GM18870 (cell line): ENCODE measurements around the gene PLXNB3.
A peak's percentile ranks its signal among the peaks of the same experiment; 100 is the strongest.
"Not testable (repeated sequence)": the region's sequence is repeated elsewhere in the genome, so short reads cannot be mapped to it uniquely, and the experiment has no call there.

Source experiments
- ATAC-seq: cut with Tn5 transposase; IDR thresholded peaks from one replicate; pipeline ENCODE4 v1.9.1; 2021; ENCODE audit warnings: moderate library complexity; ENCODE audit not compliant: unreplicated experiment

The PLXNB3 gene

DNA sequence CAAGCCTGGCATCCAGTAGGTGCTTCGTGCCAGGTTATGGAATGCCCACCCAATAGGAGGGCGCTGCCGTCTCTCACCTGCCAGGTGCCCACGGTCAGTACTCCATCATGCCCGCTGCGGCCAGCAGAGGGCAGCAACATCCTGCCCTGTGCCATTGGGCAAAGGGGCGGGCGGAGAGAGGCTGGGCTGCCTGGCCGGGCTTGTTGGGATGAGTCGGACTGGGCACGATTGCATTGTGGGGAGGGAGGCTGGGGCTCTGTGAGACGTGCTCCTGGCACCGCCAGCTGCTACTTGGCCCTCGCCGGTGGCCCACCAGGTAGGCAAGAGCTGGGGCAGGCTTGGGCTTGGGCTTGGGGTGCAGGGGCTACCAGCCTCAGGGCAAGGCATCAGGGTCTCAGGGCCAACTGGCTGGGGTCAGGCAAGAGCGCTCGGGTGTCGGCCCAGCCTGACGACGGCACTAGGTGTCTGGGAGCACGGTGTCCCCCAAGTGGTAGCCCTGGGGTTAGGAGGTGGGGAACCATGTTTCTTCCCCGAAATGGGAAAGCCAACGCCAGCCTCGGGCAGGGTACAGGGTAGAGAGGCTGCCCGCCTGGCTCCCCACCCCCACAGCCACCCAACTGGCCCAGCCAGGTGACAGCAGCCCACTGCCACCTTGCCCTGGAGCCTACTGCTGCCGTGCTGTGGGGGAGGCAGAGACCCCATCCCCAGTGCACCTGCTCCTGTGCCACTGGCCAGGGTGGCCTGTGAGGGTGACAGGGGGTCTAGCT, at the start of gene PLXNB3:
TSS of gene PLXNB3 (plus strand) at position 261 of the 767 bp plus-strand sequence. CDS start 1,287 bp downstream, outside the sequence.
- no peak for ATAC-seq

DNA sequence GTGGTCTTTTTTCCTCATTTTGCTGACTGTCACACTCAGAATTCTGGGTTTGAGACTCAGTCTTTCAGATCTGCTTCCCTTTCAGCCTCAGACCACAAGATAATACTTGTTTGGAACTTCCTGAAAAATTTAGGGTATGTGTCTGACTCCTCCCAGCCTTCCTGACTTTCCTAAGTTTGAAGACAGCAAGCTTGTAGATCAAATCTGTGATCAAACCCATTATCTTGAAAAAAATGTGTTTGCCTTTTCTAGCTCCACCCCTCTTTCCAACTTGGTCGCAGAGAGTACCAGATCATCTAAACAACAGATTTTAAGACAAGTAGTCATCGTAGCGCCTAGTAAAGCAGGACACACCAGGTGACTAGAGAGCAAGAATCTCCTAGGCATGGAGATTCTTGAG, 49.8 kb upstream of the PLXNB3 start:
- no peak for ATAC-seq

DNA sequence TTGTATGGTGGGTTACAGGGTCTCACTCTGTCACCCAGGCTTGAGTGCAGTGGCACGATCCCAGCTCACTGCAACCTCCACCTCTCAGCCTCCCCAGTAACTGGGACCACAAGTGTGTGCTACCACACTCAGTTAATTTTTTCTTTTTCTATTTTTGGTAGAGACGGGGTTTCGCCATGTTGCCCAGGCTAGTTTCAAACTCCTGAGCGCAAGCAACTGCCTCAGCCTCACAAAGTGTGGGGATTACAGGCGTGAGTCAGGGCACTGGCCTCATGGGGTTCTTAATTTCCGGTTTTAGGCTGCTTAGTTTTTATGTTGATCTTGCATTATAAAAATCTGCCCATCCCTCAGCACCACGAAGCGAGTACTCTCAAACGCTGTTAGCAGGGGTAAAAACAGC, 46.6 kb upstream of the PLXNB3 start:
- no peak for ATAC-seq

GRCh38 chrX:153719238-153719637, 44.8 kb upstream of the PLXNB3 start:
- ATAC-seq = no peak

- ATAC-seq = no peak
These were observed 44.3 kb upstream of the PLXNB3 start for GRCh38 chrX:153719701-153720100.

- no peak for ATAC-seq
These were observed 41.2 kb upstream of the PLXNB3 start for GRCh38 chrX:153722704-153723350.

DNA sequence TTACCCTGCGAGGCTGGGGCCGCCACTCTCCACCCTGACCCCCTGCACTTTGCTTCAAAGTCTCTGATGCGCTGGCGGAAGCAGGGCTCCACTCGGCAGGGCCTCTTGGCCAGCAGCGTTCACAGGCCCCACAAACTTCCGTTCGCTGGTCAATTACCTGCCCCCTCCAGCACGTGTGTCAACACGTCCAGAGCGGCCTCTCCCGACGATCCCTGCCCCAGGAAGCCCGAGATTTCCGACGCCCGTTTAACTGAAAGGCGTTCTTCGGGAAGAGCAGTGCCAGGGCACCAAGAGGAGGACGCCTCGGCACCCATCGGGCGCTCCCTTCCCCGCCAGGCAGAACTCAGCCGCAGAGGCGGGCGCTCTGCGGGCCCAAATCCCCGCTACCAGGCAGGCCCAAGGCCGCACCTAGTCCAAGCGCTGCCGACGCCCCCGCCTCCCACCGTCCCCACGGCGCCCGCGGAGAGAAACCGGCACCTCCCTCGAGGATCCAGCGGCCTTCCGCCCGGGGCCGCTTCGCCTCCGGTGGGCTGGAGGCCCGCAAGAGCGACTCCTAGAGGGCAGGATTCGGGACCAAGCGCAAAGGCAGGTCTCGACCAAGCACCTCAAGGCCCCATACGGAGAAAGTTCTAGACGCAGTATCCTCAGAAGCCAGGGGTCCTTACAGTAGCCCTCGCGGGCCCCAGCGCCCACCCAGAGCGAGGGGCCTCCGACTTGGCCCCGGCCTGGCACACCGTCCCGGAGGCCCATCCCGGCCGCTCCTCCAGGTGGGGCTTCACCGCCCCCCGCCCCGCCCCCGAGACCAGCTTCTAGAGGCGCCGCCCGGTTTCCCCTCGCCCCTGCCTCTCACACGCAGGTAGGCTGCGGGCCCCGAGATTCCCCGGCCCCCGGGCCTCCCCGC, 40.4 kb upstream of the PLXNB3 start:
- no peak for ATAC-seq

DNA sequence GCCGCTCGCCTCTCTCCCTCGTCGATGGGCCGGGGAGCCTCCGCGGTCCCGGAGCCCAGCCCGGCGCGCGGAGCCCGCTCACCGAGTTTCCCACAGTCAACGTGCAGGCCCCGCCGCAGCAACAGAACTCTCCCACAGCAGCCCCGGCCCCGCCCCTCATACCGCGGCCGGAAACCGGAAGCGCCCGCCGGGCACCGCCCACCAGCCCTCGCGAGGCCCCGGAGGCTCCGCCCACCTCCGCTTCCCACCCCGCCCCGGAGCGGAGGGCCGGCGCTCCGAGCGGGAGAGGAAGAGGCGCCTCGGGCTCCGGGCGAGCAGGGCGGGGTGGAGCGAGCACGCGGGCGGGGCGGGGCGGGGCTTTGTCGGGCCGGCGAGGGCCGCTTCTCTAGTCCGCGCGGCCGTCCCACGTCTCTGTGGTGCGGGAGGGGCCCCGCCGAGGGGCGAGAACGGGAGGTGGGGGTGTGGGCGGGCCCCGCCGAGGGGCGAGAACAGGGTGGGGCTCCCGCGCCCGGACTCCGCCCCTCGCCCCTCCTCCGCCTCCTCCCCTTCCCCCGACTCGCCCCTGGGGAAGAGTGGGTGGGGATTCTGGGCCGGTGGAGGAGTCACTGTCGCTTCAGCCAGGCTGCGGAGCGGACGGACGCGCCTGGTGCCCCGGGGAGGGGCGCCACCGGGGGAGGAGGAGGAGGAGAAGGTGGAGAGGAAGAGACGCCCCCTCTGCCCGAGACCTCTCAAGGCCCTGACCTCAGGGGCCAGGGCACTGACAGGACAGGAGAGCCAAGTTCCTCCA, 39.6 kb upstream of the PLXNB3 start, which contains the start of the genes ABCD1 and BCAP31:
TSS of gene ABCD1 (plus strand) at position 605 of the 787 bp plus-strand sequence. CDS start 411 bp downstream, outside the sequence.
TSS of gene BCAP31 (minus strand) at position 136 of the 787 bp plus-strand sequence. CDS start 1,143 bp downstream, outside the sequence.
- no peak for ATAC-seq

GRCh38 chrX:153725039-153725831, 38.8 kb upstream of the PLXNB3 start:
- no peak for ATAC-seq

GRCh38 chrX:153725832-153726285, 38.2 kb upstream of the PLXNB3 start:
- no peak for ATAC-seq

DNA sequence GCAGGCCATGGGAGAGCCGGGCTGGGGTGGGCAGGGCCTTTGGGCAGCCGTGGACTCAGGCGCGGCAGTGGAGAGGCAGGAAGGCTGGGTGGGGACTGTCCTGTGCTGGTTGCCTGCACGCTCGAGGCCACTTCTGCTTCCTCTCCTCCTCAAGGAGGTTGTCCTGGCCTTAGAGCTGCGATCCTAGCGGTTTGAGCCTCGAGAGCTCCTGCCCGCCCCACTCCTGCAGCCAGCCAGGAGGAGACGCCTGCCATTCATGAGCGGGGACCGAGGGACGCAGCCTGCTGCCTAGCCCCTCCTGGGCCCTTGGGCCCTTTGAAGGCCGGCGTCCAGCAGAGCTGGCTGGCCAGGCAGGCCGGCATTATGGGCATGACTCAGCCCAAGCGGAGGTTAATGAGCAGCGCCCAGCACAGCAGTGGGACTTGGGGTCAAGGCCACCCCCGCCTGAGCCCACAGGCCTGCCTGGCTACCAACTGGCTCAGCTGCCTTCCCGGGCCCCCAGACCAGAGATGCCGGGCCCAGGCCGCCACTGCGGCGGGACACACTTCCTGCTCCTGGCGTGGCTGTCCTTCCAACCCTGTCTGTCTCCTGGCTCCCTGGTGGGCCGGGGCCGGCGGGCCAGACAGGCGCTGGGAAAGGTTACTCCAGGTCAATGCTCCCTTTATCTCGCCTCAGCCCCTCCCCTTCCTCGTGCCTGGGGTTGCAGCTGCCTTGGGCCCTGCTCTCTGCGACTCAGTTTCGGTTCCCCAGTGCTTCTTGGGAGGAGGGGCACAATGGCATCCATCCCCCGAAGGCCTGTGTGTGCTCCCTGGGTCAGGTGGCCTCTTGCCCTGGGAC, 37.5 kb upstream of the PLXNB3 start:
- peak; percentile 46 for ATAC-seq

- ATAC-seq = no peak
These were observed 36.7 kb upstream of the PLXNB3 start for GRCh38 chrX:153727123-153727931.

- no peak for ATAC-seq
These were observed 36.0 kb upstream of the PLXNB3 start for GRCh38 chrX:153728095-153728494.

DNA sequence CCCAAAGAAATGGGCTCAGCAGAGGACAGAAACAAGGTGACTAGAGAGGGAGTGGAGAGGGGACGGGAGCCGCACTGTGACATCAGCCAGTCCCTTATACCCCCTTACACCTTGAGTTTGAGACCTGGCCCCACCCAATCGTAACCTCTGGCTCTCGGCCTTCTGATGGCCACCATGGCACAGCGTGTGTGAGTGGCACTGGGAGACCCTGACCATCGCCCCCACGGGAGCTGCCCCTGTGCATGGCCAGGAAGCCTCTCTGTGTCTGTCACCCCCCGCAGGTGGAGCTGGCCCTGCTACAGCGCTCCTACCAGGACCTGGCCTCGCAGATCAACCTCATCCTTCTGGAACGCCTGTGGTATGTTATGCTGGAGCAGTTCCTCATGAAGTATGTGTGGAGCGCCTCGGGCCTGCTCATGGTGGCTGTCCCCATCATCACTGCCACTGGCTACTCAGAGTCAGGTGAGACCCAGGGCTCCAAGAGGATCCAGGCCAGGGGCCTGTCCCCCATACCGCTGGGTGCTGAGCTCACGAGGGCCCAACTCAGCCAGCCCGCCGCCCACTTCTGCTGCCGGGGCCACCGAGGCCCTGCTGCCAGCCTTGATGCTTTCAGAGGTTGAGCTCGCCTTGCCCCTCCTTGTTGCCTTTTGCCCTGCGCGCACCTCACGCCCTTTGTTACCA, 35.0 kb upstream of the PLXNB3 start:
- ATAC-seq = no peak

GRCh38 chrX:153730115-153730514, 33.9 kb upstream of the PLXNB3 start:
- not testable (repeated sequence) for ATAC-seq

DNA sequence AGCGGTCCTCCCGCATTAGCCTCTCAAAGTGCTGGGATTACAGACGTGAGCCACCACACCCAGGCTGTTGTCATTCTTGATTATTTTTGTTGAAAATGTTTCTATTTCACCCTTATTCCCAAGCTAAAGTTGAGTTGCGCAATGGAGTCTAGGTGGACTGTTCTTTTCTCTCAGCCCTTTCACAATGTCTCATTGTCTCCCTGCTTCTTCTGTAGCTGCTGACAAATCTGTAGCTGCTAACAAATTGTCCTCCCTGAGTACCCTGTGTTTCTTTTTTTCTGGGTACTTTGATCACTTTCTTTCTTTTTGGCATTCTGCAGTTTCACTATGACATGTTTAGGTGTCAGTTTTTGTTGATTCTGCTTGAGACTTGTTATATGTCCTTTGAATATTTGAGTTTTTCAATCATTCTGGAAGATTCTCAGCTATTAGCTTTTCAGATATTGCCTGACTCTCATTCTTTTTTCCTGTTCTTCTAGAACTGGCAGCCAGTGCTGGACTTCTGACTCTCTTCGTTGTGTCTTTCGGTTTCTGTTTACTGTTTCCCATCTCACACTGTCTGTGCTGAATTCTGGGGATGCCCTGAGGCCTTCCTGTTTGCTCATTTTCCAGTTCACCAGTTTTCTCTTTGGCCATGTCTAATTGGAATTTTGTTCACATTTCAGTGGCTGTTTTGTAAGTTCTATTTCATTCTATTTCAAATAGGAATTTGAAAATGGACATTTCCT, 32.8 kb upstream of the PLXNB3 start:
- ATAC-seq = no peak

GRCh38 chrX:153731845-153732215, 32.2 kb upstream of the PLXNB3 start:
- no peak for ATAC-seq
